Panc1 (cell line): ENCODE data around the gene FCAMR. TPM values are rescaled to one million over a fixed set of nuclear protein-coding genes. Genes with fewer than 3 reads are reported as not detected.

ENCODE experiments used
- ATAC-seq: fragments of 200-7000 bp; cut with Tn5 transposase; 2 replicates; pipeline ENCODE4 v1.9.1; 2020; ENCODE audit warnings: mild to moderate bottlenecking, moderate library complexity
- BruUV-seq: library from RNA; stranded (reverse); fragments of 400-500 nt; replicated peaks from 2 replicates; lab custom pipeline; 2021; lab: Mats Ljungman, UMichigan
- CTCF ChIA-PET: fragments of 300-600 bp; sonication (Branson Sonifier 250); formaldehyde crosslinking; loops from one replicate; lab custom pipeline; 2022; ENCODE audit warnings: antibody characterized with exemption; lab: Charles Lee
- POLR2A ChIA-PET: fragments of 300-600 bp; sonication (Branson Sonifier 250); formaldehyde crosslinking; loops from one replicate; lab custom pipeline; 2022; ENCODE audit warnings: antibody characterized with exemption; lab: Charles Lee
- DNase-seq: peaks from one replicate; pipeline ENCODE4 v3.0.0-alpha.2; 2010; ENCODE audit warnings: low read depth, low spot score
- H3K27ac ChIP-seq: 2 replicates; pipeline ENCODE4 v1.5.1; 2011; ENCODE audit warnings: mild to moderate bottlenecking, low read length, inconsistent platforms
- H3K27me3 ChIP-seq: fragments of 200-500 bp; sonication (Bioruptor generic); 2 replicates; pipeline ENCODE4 v1.6.0; 2014; ENCODE audit warnings: low read length, inconsistent platforms; ENCODE audit not compliant: control insufficient read depth, insufficient read depth
- H3K36me3 ChIP-seq: fragments of 200-500 bp; sonication (Bioruptor generic); 2 replicates; pipeline ENCODE4 v1.5.1; 2014; ENCODE audit warnings: inconsistent platforms, mild to moderate bottlenecking, low read length, moderate library complexity; ENCODE audit not compliant: control insufficient read depth, insufficient read depth
- H3K4me1 ChIP-seq: 2 replicates; pipeline ENCODE4 v1.5.1; 2011; ENCODE audit warnings: inconsistent platforms, mild to moderate bottlenecking, low read length, moderate library complexity; ENCODE audit not compliant: control insufficient read depth, insufficient read depth
- H3K4me3 ChIP-seq, 2 experiments: 2 replicates each; pipeline ENCODE4 v1.5.1; 2011 to 2012; ENCODE audit warnings: low read depth in 2 of 2, low read length in 2 of 2, mild to moderate bottlenecking in 2 of 2, inconsistent platforms in 1 of 2, moderate library complexity in 1 of 2
- H3K9me3 ChIP-seq: fragments of 200-500 bp; sonication (Bioruptor generic); 2 replicates; pipeline ENCODE4 v1.5.1; 2014; ENCODE audit warnings: low read depth, mild to moderate bottlenecking, inconsistent platforms, low read length, moderate library complexity; ENCODE audit not compliant: control insufficient read depth, insufficient read depth
- CTCF ChIP-seq: fragments of 450-650 bp; IDR thresholded peaks from 2 replicates; pipeline ENCODE4 v1.5.1; 2017; ENCODE audit warnings: mild to moderate bottlenecking
- POLR2AphosphoS5 ChIP-seq: IDR thresholded peaks from 2 replicates; pipeline ENCODE4 v1.6.1; 2012; ENCODE audit warnings: mild to moderate bottlenecking, low read depth, low read length, moderate library complexity
- REST ChIP-seq, 2 experiments: IDR thresholded peaks; 2 replicates each; pipeline ENCODE4 v1.6.1; 2011 to 2012; ENCODE audit warnings: low read depth in 2 of 2, control low read depth in 1 of 2, low read length in 1 of 2, mild to moderate bottlenecking in 1 of 2, moderate library complexity in 1 of 2; ENCODE audit not compliant: insufficient read depth in 1 of 2
- SIN3A ChIP-seq: IDR thresholded peaks from 2 replicates; pipeline ENCODE4 v1.6.1; 2012; ENCODE audit warnings: low read depth, mild to moderate bottlenecking, low read length, moderate library complexity, borderline replicate concordance; ENCODE audit not compliant: insufficient read depth
- TCF7L2 ChIP-seq: IDR thresholded peaks from 2 replicates; pipeline ENCODE4 v1.6.1; 2011; ENCODE audit warnings: mild to moderate bottlenecking, low read depth, low read length, inconsistent platforms
- in situ Hi-C: cut with HindIII; loops from 2 replicates; pipeline ENCODE4 v1.10.0; 2016; ENCODE audit warnings: low sequenced_read_pairs, low pct_unique_long_range_greater_than_20kb
- intact Hi-C: fragments of 100-400 bp; cut with micrococcal nuclease; formaldehyde crosslinking; loops from one replicate; pipeline ENCODE4 v1.10.0; 2022; ENCODE audit not compliant: unreplicated experiment
- total RNA-seq: library from RNA; stranded (reverse); gene quantifications from one replicate; pipeline ENCODE4 v1.2.1, GENCODE V29; 2021; ENCODE audit not compliant: unreplicated experiment

Gene FCAMR
- total RNA-seq, 1 experiment from 2014 or later: not detected

DNA sequence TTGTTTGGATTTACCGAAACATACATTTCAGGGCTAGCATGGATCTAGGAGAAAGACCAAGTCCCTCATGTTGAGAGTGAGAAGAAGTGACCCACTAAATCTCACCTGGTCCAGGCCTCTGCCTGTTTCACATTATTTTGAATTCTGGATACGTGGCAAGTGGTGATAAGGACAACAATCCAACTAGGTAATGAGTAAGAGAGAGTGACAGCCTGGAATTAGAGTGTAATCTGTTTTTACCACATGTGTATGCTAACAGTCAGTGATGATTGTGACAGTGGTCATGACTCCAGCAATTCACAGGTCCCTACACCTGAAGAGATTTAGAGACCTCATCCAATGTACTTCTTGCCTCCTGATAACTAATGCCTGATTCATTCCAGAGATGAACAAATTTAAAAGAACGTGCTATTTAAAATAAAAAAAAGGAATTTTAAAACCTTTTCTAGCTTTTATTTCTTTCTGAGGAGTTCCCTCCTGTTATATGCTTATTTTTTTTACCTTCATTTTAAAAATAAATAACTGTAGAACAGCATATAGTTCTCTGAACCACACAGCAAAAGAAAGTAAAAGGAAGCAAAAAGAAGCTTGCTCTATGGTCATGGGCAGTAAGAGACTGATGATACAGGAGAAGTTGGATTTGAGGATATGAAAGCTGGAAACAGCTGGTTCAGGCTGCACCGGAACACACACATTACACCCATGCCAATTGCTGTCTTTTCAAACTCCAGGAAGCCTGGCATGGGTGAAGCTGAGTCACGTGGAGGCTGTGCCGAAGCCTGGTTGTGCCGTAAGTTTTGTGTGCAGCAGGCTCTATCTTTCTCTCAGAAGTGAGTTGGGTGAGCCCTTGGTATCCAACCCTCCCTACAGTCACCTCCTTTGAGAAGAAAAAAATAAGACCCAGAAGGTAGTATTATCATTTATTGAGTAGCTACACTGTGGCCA is 47.6 kb upstream of the FCAMR start:
- no peaks in the 10 kb centered on the region for H3K9me3 ChIP-seq
- in situ Hi-C loops (no loop called here), intact Hi-C loops (no loop called here)
- ChIA-PET CTCF (no interaction called here), POLR2A (no interaction called here)
- no peak overlapping the region for H3K27ac ChIP-seq
- no peak for ATAC-seq
- H3K36me3 ChIP-seq: no peaks in the 10 kb centered on the region
- H3K4me1 ChIP-seq: no peaks in the 10 kb centered on the region
- H3K27me3 ChIP-seq: peaks cover 4% of the 10 kb centered on the region; the same call in 1 of the 2 replicates
- BruUV-seq: no TSS peak
- DNase-seq: no peak
- TF ChIP-seq REST (IDR thresholded peaks at IDR 0.05; ENCODE audit: insufficient read depth in 1 of 2, low read depth in 2 of 2, low read length in 1 of 2): no peak
- TF ChIP-seq TCF7L2: no peak
- no peak for TF ChIP-seq SIN3A
- TF ChIP-seq CTCF: no peak
- TF ChIP-seq POLR2AphosphoS5: no peak
- no peak overlapping the region for H3K4me3 ChIP-seq

DNA sequence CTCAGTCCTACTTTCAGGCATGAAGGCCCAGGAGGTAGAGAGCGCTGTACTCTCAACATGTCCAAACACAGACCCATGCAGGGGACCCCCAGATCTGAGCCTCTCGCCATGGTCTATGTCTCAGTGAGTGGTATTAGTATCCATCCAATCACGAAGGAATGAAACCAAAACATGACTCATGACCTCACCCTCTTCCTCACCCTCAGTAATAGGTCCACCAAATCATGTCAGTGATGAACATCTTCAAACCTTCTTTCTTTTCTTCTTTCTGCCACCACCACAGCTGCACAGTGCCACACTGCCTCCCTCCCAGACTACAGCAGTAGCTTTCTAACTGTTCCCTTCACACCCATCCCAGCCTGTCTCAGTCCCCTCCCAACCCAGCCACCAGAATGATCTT is 45.5 kb upstream of the FCAMR start:
- POLR2A ChIA-PET: no interaction called here
- Histone ChIP-seq H3K36me3 (no peaks in the 10 kb centered on the region), H3K27ac (no peak overlapping the region), H3K4me3 (no peak overlapping the region), H3K4me1 (no peaks in the 10 kb centered on the region), H3K9me3 (no peaks in the 10 kb centered on the region), H3K27me3 (peaks cover 13% of the 10 kb centered on the region)
- DNase-seq (no peak), ATAC-seq (no peak)
- no peak for TF ChIP-seq TCF7L2
- no peak for TF ChIP-seq REST (IDR thresholded peaks at IDR 0.05; ENCODE audit: insufficient read depth in 1 of 2, low read depth in 2 of 2, low read length in 1 of 2)
- TF ChIP-seq POLR2AphosphoS5: no peak
- TF ChIP-seq CTCF: no peak
- no peak for TF ChIP-seq SIN3A
- CTCF ChIA-PET: no interaction called here
- in situ Hi-C loops (no loop called here), intact Hi-C loops (no loop called here)
- no TSS peak for BruUV-seq
